HG03460 (cell line): ENCODE measurements around the gene CNNM1.
A peak's percentile ranks its signal among the peaks of the same experiment; 100 is the strongest.

Source experiments
- ATAC-seq: cut with Tn5 transposase; IDR thresholded peaks from one replicate; pipeline ENCODE4 v1.9.1; 2021; ENCODE audit not compliant: unreplicated experiment

CNNM1 gene

DNA sequence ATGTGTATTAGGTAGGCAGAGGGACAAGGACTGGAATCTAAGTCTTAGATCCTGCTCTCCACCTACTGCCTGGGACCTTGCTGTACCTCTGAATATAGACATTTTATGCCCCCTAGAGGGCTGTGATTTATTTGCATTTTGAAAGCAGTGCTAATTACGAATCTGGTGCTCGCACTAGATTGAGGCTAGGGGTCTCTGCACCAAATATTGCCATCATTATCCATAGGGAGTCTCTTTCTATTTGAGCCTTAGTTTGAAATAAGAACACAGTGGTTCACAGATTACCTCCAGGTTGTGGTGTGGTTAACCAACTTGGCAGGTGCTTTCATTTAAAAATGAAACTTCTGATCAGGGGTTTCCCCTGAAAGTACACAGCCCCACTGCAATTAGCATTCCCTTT lies 41.8 kb downstream of the CNNM1 start:
- ATAC-seq = peak; percentile 92

GRCh38 chr10:99372546-99373271 lies 43.6 kb downstream of the CNNM1 start:
- ATAC-seq = no peak

- no peak for ATAC-seq
Observed at GRCh38 chr10:99374526-99374925, 45.4 kb downstream of the CNNM1 start.

- no peak for ATAC-seq
Observed at GRCh38 chr10:99374972-99375371, 45.8 kb downstream of the CNNM1 start.

DNA sequence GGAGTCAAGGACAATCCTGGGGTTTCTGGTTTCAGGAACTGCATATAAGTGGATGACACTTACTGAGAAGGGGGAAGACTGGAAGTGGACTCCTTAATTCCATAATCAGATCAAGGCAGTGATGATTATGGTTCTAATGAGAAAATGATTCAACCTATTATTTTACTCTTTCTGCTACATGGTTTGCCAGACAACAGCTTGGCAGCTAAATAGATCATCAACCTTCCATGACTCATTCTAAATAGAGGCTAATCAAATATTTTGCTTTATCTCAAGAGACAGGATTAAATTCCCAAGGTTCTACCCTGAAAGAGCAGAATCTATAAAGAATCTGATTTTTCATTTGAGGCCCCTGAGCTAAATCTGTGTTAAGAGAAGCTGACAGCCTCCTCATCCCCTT lies 46.3 kb downstream of the CNNM1 start:
- ATAC-seq = no peak

DNA sequence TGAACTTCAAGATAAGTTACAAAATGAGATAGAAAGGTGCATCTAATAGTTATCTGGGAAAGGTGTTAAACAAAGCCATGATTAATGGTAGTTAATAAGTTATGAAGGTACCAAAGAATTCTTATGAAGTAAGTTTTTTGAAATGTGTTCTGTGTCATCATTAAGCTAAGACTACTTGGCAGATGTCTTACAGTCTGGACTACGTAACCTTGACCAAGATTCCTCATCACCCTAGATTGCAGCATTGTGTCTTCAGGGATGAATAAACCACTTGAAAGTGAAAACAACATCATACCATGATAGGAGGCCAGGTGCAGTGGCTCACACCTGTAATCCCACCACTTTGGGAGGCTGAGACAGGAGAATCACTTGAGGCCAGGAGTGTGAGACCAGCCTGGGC lies 53.0 kb downstream of the CNNM1 start:
- ATAC-seq = no peak

DNA sequence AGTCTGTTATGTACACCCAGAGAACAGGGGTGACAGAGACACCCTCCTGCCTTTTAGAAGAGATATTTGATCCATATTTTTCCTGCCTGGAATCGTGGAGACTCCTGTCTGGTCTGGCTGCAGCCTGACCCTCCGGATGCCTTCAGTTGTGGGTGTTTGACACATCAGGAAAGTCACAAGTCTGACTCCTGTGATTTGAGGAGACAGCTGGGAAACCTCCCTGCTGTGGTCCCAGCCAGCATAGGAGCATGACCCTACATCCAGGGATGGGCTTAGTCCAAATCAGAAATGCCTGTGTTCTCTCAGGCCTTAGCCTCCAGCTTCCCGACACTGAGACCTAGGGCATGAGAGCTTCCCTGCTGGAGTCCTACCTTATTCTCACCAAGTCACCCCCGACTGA lies 57.9 kb downstream of the CNNM1 start:
- ATAC-seq = no peak

DNA sequence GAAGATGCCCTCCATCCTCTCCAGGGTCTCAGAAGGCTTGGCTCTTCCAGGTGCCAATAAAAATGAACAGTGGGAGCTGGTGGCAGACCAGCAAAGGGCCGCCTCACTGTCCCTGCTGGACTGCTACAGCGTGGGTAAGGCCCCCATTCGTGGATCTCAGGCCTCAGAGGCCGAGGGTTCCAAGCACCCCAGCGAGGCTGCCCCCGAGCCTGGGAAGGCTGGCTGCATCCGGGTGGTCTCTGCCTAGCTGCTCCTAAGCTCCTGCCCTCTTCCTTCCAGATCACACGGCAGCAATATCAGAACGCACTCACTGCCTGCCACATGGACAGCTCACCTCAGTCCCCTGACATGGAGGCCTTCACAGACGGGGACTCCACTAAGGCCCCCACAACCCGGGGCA lies 58.4 kb downstream of the CNNM1 start:
- ATAC-seq = no peak

DNA sequence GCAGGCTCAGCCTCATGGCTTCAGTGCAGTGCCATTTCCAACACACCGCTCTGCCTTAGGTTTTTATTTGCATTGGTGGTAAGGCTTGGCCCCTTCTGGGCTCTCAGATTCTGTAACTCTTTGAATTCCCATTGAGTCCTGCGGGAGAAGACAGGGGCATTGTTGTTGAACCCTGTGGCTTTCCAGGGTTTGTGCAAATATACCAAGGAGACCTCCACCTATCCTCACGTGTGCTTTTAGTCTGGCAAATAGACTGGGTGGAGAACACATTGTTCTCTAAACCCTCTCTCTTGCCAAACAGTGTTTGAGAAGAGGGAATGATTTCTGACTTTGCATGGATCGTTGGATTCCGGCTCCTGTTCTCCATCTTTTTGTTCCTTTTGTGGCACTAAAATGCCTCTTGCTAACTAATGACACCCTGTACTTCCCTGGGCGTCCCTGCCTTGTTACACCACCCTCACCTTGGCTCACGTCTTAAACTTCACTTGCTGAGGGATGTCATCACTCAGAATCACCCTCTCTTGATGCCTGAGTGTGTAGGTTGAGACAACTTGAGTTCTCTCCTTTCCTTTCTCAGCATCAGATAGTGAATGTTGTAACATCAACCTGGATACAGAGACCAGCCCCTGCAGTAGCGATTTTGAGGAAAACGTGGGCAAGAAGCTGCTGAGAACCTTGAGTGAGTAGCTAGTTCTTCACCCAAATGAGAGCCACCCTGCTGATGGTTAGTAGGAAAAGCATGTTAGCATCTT lies 60.7 kb downstream of the CNNM1 start:
- no peak for ATAC-seq

DNA sequence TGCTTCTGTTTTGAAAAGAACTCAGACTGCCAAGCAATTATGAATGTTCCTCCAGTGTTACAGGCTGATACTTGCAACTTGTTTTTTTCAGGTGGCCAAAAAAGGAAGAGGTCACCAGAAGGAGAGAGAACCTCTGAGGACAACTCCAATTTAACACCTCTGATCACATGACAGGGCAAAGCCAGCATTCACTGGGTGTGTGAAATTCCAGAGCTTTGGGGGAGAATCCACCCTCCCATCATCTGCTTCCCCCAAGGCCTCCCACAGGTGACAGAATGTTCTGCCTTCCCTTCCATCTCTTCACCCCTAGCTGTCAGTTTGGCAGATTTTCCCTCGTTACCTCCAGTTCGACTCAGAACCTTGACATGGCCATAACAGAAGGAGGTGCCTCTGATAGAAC lies 62.2 kb downstream of the CNNM1 start:
- no peak for ATAC-seq

- no peak for ATAC-seq
Observed at GRCh38 chr10:99393036-99393435, 63.9 kb downstream of the CNNM1 start.

GRCh38 chr10:99393683-99394082 lies 64.5 kb downstream of the CNNM1 start:
- no peak for ATAC-seq

- ATAC-seq = no peak
Observed at GRCh38 chr10:99394256-99394655, 65.1 kb downstream of the CNNM1 start.

DNA sequence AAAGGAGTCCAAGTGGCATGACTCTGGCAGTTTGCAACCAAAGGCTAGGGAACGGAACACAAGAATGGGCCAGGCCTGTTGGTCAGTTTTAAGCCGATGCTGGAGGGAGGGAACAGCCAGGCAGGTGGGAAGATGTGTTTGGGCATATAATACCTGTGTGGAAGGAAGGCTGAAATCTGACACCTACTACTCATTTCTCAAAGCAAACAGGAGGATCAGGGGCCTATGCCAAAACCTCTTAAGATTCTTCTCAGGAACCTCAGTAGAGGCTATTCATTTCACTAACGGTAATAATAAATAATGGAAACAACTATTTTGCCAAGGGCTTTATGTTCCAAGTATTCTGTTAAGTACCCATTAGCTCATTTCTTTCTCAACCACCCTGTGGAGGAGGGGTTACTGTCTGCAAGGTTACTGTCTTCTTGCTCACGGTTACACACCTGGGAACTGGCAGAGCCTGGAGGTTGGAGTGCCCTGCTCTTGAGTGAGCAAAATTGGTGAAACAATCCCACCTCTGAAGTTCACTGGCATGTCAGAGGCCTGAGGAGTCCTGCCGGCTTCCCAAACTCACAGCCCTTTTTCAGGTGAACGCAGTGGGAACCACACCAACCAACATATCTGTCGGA lies 65.7 kb downstream of the CNNM1 start:
- no peak for ATAC-seq

GRCh38 chr10:99395750-99396445 lies 66.7 kb downstream of the CNNM1 start:
- ATAC-seq = no peak

DNA sequence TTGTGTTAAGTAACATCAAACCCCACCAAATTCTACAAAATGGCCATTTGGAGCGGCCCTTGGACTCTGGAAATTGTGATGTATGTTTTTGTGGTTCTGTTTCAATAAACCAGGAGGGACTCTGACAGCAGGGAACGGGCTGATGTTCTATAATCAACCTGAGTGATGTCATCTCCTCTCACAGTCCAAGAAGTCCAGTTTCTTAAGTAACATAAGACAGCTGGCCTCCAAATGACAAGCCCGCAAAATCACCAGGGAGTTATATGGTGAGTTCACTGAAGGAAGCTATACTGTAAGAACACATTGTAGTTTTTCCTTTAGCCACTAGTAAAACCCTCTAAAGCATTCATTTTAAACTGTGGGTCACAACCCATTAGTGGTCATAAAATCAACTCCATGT lies 67.3 kb downstream of the CNNM1 start:
- ATAC-seq = no peak

GRCh38 chr10:99399664-99400063 lies 70.5 kb downstream of the CNNM1 start:
- ATAC-seq = no peak

DNA sequence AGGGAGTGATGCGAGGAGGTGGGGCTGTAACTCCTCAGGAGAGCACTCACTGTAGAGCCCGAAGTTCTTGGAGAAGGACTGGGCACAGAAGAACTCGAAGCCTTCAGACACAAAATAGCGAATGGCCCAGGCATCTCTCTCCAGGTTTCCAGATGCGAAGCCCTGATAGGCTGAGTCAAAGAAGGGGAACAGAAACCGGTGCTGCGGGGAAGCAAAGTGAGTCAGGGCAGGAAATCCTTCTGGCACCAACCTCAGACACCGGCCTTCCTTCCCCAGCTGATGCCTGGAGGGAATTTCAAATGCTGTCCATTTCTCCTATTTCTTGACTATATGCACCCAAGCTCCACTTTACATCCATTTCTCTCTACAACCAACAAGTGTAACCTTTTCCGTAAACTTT lies 74.5 kb downstream of the CNNM1 start:
- peak; percentile 68 for ATAC-seq

GRCh38 chr10:99406149-99406548 lies 77.0 kb downstream of the CNNM1 start:
- ATAC-seq = no peak

DNA sequence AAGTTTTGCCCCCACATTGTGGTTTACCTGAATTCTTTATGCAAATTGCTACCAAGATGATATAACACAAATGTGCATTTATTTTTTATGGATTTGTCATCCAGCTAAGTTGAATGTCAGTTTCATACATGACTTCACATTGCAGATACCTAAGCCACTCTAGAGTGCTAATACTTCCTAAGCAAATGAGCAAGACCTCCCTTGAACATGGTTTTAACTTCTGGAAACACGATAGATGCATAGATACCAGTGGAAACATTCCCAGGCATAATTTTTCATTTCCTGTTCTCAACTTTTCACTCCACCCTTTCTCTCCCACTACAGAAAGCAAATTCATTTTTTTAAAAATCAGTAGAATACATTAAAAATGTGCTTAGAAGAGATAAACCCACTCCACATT lies 81.0 kb downstream of the CNNM1 start:
- ATAC-seq = no peak

GRCh38 chr10:99410876-99411275 lies 81.7 kb downstream of the CNNM1 start:
- ATAC-seq = no peak

DNA sequence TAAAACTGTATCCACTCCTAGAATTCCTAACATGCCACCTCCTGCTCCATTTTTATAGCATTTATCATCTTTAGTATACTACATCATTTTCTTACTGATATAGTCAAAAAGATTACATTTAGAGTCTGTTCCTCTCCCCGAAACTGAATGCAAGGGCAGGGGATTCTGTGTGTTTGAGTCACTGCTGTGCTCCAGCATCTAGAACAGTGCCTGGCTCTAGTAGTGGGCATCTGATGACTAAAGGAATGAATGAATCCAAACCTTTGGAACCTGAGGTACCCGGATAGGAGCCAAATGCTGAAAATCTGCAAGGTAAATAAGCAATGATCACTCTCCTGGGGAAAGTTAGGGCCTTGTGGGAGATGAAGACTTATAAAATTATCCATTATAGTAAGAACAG lies 82.4 kb downstream of the CNNM1 start:
- no peak for ATAC-seq
